Endothelial cell of umbilical vein (primary cell): ENCODE measurements around the gene AARS2. TPM values are rescaled to one million over a fixed set of nuclear protein-coding genes. Genes with fewer than 3 reads are reported as not detected.

ENCODE experiments used
- BruUV-seq: library from RNA; stranded (reverse); fragments of 400-500 nt; replicated peaks from 2 replicates; lab custom pipeline; 2021; lab: Mats Ljungman, UMichigan
- CTCF ChIA-PET: fragments of 300-600, 350-600 bp; sonication (Branson Sonifier 250); formaldehyde crosslinking; loops from one replicate; lab custom pipeline; 2021; ENCODE audit warnings: antibody characterized with exemption, inconsistent platforms; lab: Charles Lee
- POLR2A ChIA-PET: fragments of 300-600, 350-600 bp; sonication (Branson Sonifier 250); formaldehyde crosslinking; loops from one replicate; lab custom pipeline; 2021; ENCODE audit warnings: antibody characterized with exemption, inconsistent platforms; lab: Charles Lee
- DNase-seq: peaks from one replicate; pipeline ENCODE4 v3.0.0-alpha.2; 2011; ENCODE audit warnings: low read depth, low spot score
- FAIRE-seq: peaks from 2 replicates; lab custom pipeline; 2011; peaks lifted over from hg19 to GRCh38; lab: Jason Lieb, UNC
- H2AFZ ChIP-seq: 2 replicates; pipeline ENCODE4 v1.6.0; 2012; ENCODE audit warnings: low read depth, low read length, control low read depth, inconsistent platforms
- H3K27ac ChIP-seq: 2 replicates; pipeline ENCODE4 v1.5.1; 2011; ENCODE audit warnings: low read depth, mild to moderate bottlenecking, control low read depth, low read length, moderate library complexity; ENCODE audit not compliant: insufficient read depth
- H3K27me3 ChIP-seq, 2 experiments: 2 replicates each; pipeline versions ENCODE4 v1.6.0 to v1.6.1; 2011; ENCODE audit warnings: low read length in 2 of 2, mixed read lengths in 1 of 2; ENCODE audit not compliant: control insufficient read depth in 2 of 2, insufficient read depth in 2 of 2
- H3K36me3 ChIP-seq, 2 experiments: 2 replicates in 1 of 2; 3 replicates in 1 of 2; pipeline ENCODE4 v1.5.1; 2011; ENCODE audit warnings: low read length in 2 of 2, mild to moderate bottlenecking in 1 of 2, moderate library complexity in 1 of 2; ENCODE audit not compliant: control insufficient read depth in 2 of 2, insufficient read depth in 2 of 2; ENCODE audit errors: extremely low read depth in 1 of 2
- H3K4me1 ChIP-seq: 3 replicates; pipeline ENCODE4 v1.5.1; 2011; ENCODE audit warnings: mild to moderate bottlenecking, low read length; ENCODE audit not compliant: control insufficient read depth, insufficient read depth; ENCODE audit errors: extremely low read depth
- H3K4me2 ChIP-seq: 2 replicates; pipeline ENCODE4 v1.6.1; 2011; ENCODE audit warnings: low read length, control low read depth, mixed read lengths; ENCODE audit not compliant: insufficient read depth
- H3K4me3 ChIP-seq, 3 experiments: fragments of 200-600 bp in 1 of 3; sonication (generic), shearing (Covaris generic) in 1 of 3; replicated peaks in 1 of 3; 2 replicates each; pipeline ENCODE4 v1.5.1; 2011 to 2016; ENCODE audit warnings: control low read depth in 3 of 3, low read length in 3 of 3, mild to moderate bottlenecking in 2 of 3, inconsistent platforms in 1 of 3, low read depth in 1 of 3, moderate library complexity in 1 of 3; ENCODE audit not compliant: insufficient read depth in 1 of 3
- H3K79me2 ChIP-seq: 2 replicates; pipeline ENCODE4 v1.6.0; 2012; ENCODE audit warnings: low read length, inconsistent platforms; ENCODE audit not compliant: control insufficient read depth, insufficient read depth
- H3K9ac ChIP-seq: replicated peaks from 2 replicates; pipeline ENCODE3; 2011; ENCODE audit warnings: low read length, control low read depth; ENCODE audit not compliant: insufficient read depth; ENCODE audit errors: extremely low read depth
- H3K9me1 ChIP-seq: replicated peaks from 3 replicates; pipeline ENCODE4 v1.6.0; 2011; ENCODE audit warnings: mild to moderate bottlenecking, low read length; ENCODE audit not compliant: control insufficient read depth, insufficient read depth; ENCODE audit errors: extremely low read depth
- H3K9me3 ChIP-seq: replicated peaks from 2 replicates; pipeline ENCODE4 v1.5.1; 2012; ENCODE audit warnings: low read length, inconsistent platforms; ENCODE audit not compliant: control insufficient read depth, insufficient read depth
- H4K20me1 ChIP-seq: replicated peaks from 2 replicates; pipeline ENCODE3; 2011; ENCODE audit warnings: mild to moderate bottlenecking, low read length; ENCODE audit not compliant: control insufficient read depth, insufficient read depth; ENCODE audit errors: extremely low read depth
- EZH2 ChIP-seq: IDR thresholded peaks from 2 replicates; pipeline ENCODE4 v1.6.1; 2012; ENCODE audit warnings: borderline replicate concordance, low read depth, mild to moderate bottlenecking, moderate library complexity, low read length, inconsistent platforms; ENCODE audit not compliant: severe bottlenecking
- FOS ChIP-seq: IDR thresholded peaks from 2 replicates; pipeline ENCODE4 v1.6.1; 2011; ENCODE audit warnings: mild to moderate bottlenecking, low read length, moderate library complexity, borderline replicate concordance; ENCODE audit not compliant: insufficient read depth
- GATA2 ChIP-seq: IDR thresholded peaks from 2 replicates; pipeline ENCODE4 v1.7.0; 2011; ENCODE audit warnings: low read depth, mild to moderate bottlenecking, moderate library complexity, mixed read lengths, low read length; ENCODE audit not compliant: insufficient read length, insufficient read depth
- JUN ChIP-seq: IDR thresholded peaks from 2 replicates; pipeline ENCODE4 v1.6.1; 2011; ENCODE audit warnings: borderline replicate concordance, low read depth; ENCODE audit not compliant: insufficient read length, insufficient read depth
- MYC ChIP-seq: IDR thresholded peaks from one replicate; pipeline ENCODE4 v1.6.1; 2011; ENCODE audit warnings: mild to moderate bottlenecking, low read depth, low read length
- POLR2A ChIP-seq: IDR thresholded peaks from 2 replicates; pipeline ENCODE4 v1.6.1; 2012; ENCODE audit warnings: low read depth, mild to moderate bottlenecking, control low read depth, low read length
- POLR2AphosphoS5 ChIP-seq: IDR thresholded peaks from 2 replicates; pipeline ENCODE4 v1.6.1; 2012; ENCODE audit warnings: low read depth, mild to moderate bottlenecking, control low read depth, low read length, moderate library complexity; ENCODE audit not compliant: insufficient read depth
- dilution Hi-C: fragments of 300-500 bp; cut with MboI; formaldehyde crosslinking; loops from one replicate; pipeline ENCODE4 v1.15.0; 2019; ENCODE audit warnings: low sequenced_read_pairs; ENCODE audit not compliant: extremely low pct_ligation_motif_present
- intact Hi-C: fragments of 100-400 bp; cut with micrococcal nuclease; formaldehyde crosslinking; loops from one replicate; pipeline ENCODE4 v1.10.0; 2022
- polyA plus RNA-seq, 4 experiments: library from polyadenylated mRNA; depleted of rRNA in 3 of 4; stranded (reverse) in 3 of 4; unstranded in 1 of 4; fragments of >200 nt; gene quantifications; 2 replicates each; pipeline versions ENCODE4 v1.2.1 to v1.2.3, GENCODE V29; 2011 to 2012; ENCODE audit warnings: missing spikeins in 1 of 4
- total RNA-seq: library from RNA; stranded (reverse); gene quantifications from 2 replicates; pipeline ENCODE4 v1.2.3, GENCODE V29; 2021
- TF ChIP-seq, protein P1 (sequence below), 2 donors: IDR thresholded peaks; 1 replicate in 1 of 2; 2 replicates in 1 of 2; pipeline ENCODE4 v1.5.1; 2011; ENCODE audit warnings: low read length in 2 of 2, mild to moderate bottlenecking in 2 of 2, moderate library complexity in 2 of 2, control low read depth in 1 of 2, inconsistent platforms in 1 of 2, low read depth in 1 of 2; ENCODE audit not compliant: insufficient read depth in 1 of 2; ENCODE audit errors: extremely low read depth in 1 of 2
- TF ChIP-seq, protein P2 (sequence below): IDR thresholded peaks from 2 replicates; pipeline ENCODE4 v1.6.1; 2011; ENCODE audit not compliant: insufficient read depth, insufficient read length

AARS2 gene
- total and polyA plus RNA-seq, 2 donors (not counting 3 experiments of a cell fraction or from before 2014, with no cell fraction given), result 8.3 to 17.9 TPM

DNA sequence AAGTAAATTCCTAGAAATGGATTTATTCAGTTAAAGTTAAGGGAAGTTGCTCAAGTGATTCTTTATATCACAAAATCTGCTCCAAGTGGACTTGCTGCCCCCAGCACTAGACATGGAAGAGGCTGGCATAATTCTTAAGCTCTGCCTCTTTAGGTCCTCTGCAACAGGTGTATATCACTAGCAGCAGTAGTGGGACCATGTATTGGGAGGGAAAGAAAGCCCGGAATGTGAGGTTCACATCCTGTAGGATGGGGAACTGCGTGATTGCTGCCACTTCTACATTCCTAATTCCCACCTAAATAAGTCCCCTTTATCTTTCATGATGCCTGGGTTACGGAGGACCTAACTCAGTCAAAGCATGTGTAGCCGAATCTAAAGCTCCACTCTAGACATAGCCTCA, 42.5 kb upstream of the AARS2 start:
- peaks cover 8 to 11% of the 10 kb centered on the region in 2 experiments for H3K27me3 ChIP-seq
- POLR2A ChIA-PET, result no interaction called here
- no peak overlapping the region for H3K9ac ChIP-seq
- H3K4me3 ChIP-seq, result no peak overlapping the region
- H3K4me1 ChIP-seq, result no peaks in the 10 kb centered on the region
- intact Hi-C loops, result no loop called here
- H3K9me3 ChIP-seq, result no peaks in the 10 kb centered on the region
- FAIRE-seq (no peak), DNase-seq (no peak)
- TF ChIP-seq FOS (no peak), POLR2A (no peak), JUN (no peak), GATA2 (no peak), EZH2 (no peak), POLR2AphosphoS5 (no peak), MYC (no peak)
- TF ChIP-seq, protein P1, sequence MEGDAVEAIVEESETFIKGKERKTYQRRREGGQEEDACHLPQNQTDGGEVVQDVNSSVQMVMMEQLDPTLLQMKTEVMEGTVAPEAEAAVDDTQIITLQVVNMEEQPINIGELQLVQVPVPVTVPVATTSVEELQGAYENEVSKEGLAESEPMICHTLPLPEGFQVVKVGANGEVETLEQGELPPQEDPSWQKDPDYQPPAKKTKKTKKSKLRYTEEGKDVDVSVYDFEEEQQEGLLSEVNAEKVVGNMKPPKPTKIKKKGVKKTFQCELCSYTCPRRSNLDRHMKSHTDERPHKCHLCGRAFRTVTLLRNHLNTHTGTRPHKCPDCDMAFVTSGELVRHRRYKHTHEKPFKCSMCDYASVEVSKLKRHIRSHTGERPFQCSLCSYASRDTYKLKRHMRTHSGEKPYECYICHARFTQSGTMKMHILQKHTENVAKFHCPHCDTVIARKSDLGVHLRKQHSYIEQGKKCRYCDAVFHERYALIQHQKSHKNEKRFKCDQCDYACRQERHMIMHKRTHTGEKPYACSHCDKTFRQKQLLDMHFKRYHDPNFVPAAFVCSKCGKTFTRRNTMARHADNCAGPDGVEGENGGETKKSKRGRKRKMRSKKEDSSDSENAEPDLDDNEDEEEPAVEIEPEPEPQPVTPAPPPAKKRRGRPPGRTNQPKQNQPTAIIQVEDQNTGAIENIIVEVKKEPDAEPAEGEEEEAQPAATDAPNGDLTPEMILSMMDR (IDR thresholded peaks at IDR 0.05; ENCODE audit: extremely low read depth in 1 of 2, insufficient read depth in 1 of 2, low read depth in 1 of 2, low read length in 2 of 2), result no peak
- TF ChIP-seq, protein P2, sequence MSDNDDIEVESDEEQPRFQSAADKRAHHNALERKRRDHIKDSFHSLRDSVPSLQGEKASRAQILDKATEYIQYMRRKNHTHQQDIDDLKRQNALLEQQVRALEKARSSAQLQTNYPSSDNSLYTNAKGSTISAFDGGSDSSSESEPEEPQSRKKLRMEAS, result no peak
- no peaks in the 10 kb centered on the region for H3K9me1 ChIP-seq
- dilution Hi-C loops, result no loop called here
- no peak overlapping the region for H3K27ac ChIP-seq
- no peaks in the 10 kb centered on the region for H3K36me3 ChIP-seq
- CTCF ChIA-PET, result no interaction called here
- H4K20me1 ChIP-seq, result no peaks in the 10 kb centered on the region
- no peak overlapping the region for H3K4me2 ChIP-seq
- no peaks in the 10 kb centered on the region for H3K79me2 ChIP-seq
- H2AFZ ChIP-seq, result no peak overlapping the region
- no TSS peak for BruUV-seq
